NCI-H1436 (cell line): Measurements from ENCODE around the gene DCPS.
A peak's percentile ranks its signal among the peaks of the same experiment; 100 is the strongest.
"Not testable (repeated sequence)": the region's sequence is repeated elsewhere in the genome, so short reads cannot be mapped to it uniquely, and the experiment has no call there.

ENCODE experiments used
- DNase-seq: peaks from one replicate; lab custom pipeline; 2025; lab: John Stamatoyannopoulos, UW

DCPS gene

DNA sequence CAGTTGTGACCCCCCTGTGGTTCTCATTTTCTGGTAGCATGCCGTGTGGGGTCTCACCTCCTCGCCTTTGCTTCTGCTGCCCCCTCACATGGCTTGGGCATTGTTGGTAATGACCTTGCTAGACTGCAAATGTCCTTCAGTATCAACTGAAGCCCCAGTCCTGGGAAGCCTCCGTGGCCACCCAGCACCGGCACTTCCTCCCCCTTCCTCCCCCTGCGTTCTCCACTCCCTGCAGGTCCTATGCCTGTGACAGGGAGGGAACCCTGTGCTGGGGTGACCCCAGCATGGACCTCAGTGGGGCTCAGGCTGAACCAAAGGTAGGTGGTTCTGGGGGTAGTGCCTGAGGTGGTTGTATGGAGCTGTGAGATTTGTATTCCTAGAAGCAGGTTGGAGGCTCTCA, 57.5 kb downstream of the DCPS start:
- no peak for DNase-seq

DNA sequence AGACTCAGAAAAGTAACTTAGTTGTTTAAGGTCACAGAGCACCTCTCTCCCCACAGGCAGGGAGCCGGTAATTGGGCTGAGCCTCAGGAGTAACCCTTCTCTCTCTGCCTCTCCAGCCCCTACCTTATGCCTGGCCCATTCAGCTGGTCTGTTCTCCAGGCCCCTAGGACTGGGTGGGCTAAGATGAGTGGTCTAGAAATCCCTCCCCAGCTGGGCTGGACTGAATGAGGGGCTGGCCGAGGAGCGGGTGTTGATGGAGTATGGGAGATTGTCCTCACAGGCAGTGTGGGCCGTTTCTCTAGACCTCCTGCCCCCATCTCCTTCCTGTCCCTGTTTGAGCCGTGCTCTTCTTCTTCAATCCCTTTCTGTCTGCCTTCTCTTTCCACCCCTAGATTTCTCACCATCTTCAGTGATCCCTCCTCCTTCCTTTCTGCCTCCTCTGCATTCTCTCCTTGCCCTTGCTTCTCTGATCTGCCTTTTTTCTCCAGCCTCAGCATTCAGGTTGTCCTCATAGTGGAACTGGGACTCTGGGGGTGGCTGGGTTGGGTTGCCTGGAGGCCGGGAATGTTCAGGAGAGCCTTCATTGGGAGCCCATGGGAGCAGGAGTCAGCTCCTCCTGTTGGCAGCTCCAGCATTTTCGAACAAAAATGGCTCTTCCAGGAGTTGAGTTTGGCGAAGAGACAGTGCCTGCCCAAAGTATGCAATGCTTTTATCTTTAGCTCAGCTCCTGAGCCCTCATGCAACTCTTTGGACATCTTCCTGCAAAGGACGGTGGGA, 59.2 kb downstream of the DCPS start:
- no peak for DNase-seq

DNA sequence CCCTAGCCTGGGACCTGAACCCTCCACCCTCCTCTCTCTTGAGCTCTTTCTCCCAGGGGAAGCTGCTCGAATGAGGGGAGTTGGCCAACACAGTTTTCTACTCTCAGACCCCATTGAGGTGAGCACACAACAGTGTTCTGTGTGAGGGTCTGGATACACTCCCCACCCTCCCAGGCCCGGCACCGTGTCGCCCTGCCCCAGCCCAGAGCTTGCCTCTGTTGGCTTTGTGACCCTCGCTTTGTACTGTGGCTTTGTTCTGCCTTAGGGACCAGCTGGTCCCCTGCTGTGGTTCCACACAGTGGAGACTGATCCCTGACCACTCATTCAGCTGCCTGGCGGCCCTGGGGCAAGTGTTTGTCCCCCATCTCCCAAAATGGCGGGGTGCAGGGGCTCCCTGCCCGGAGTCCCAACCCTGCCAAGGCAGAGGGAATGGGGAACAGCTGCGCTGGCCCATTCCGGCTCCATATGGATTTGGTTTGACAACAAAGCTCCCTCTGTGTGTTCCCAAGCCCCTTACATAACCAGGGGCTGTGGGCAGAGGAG, 59.9 kb downstream of the DCPS start:
- no peak for DNase-seq

DNA sequence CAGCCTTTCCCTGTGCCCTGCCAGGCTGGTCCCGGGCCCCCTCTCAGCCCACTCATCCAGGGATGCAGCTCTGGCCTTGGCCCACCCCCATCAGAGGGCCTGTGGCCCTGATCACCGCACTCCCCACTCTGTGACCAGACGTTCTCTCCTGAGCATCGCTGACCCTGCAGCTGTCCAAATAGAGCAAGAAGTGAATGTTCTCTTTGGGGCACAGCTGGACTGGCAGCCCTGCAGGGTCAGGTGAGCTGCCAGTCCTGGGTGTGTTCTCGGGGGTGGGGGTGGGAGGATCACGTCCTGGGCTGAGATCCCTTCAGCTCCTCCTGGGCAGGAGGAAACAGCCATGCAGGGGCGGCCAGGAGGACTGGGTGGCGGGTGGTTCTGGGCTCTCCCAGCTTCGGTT, 60.9 kb downstream of the DCPS start:
- not testable (repeated sequence) for DNase-seq

DNA sequence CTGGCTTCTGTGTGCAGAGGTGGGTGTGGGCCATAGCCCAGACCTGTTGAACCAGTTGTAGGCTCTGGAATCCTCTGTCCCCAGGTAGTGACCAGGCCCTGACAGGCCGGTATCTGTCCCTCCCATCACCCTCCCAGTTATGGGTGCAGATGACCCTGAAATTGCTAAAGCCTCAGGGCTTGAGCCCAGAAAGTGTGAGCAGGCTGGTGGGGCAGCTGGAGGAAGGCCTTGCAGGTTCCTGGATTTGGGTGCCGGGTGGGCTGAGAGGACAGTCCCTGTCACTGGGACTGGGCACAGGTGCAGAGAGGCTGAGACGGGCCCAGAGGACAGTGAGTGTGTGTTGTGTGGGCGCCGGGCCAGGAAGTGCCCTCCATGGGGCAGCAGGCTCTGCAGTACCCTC, 61.6 kb downstream of the DCPS start:
- DNase-seq = not testable (repeated sequence)

DNA sequence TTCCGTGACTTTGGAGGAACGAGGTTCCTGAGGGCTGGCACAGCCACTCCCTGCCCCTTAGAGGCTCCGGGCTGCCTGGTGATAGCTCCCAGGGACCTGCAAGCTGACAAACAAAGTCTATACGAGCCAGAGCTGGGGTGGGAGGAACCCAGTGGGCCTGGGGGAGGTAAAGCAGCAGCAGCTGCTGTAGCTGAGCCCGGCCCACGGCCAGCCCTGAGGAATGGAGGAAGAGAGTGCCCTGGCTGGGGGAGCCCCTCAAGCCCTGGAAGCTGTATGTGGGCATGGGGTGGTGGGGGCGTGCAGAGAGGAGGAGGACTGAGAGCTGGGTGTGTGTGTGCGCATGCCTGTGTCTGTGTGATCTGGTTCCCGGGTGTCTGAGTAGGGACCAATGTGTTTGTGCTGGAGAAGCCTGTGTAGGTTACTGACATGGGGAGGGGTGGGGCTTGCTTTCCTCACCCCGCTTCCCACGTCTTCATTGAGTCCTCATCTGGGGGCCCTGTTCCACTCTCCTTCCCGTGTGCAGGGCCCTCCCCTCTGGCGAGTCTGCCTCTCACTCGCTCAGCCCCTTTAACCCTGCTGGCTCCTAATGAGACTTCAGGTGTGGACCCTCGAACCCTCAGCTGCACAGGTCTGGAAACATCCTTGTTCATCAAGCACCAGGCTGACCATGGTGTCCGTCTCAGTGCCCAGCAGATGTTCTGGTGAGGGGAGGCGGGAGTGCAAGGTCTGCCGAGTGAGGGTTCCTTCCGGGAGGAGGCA, 62.4 kb downstream of the DCPS start:
- DNase-seq = no peak

DNA sequence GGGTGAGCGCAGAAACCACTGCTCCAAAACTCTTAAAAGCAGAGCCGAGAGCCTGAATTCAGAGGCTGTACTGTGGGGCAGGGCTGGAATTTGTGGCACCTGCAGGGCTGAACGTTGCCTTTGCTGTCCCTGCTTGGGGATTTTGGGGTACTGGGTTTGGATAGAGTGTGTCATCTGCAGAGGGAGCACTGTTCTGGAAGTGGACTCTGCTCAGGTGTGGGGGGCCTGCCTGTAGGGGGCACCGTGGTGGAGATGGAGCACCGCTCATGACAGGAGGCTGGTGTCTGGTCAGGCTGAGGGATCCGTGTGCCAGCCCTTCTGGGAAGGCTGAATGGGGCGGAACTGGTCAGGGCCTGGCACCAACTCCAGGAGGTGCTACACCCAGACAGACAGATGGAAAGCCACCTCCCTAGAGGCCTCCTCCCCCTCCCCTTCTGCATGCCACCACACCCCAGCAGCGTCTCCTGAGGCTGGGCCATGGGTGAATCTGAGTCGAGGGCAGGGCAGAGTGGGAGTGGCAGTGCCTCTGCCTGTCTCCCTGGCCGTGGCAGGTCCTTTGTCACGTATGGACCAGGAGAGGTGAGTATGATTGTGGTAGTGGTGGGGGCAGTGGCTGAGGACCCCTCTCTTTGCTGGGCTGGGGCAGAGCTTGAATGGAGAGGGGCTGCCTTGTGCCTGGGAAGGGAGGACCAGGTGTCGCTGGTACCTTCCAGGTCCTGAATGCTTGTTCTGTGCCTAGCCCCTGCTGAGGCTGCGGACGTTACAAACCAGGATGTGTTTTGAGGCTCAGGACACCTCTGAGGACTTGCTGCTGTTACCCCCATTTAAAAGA, 63.2 kb downstream of the DCPS start:
- DNase-seq = not testable (repeated sequence)

DNA sequence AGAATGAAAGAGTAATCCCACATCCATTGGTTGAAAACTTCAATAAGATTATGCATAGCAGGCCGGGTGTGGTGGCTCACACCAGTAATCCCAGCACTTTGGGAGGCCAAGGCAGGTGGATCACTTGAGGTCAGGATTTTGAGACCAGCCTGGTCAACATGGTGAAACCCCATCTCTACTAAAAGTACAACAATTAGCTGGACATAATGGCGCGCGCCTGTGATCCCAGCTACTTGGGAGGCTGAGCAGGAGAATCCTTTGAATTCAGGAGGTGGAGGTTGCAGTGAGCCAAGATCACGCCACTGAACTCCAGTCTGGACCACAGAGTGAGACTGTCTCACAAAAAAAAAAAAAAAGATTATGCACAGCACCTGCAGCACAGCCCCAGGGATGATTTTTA, 63.9 kb downstream of the DCPS start:
- DNase-seq = not testable (repeated sequence)

DNA sequence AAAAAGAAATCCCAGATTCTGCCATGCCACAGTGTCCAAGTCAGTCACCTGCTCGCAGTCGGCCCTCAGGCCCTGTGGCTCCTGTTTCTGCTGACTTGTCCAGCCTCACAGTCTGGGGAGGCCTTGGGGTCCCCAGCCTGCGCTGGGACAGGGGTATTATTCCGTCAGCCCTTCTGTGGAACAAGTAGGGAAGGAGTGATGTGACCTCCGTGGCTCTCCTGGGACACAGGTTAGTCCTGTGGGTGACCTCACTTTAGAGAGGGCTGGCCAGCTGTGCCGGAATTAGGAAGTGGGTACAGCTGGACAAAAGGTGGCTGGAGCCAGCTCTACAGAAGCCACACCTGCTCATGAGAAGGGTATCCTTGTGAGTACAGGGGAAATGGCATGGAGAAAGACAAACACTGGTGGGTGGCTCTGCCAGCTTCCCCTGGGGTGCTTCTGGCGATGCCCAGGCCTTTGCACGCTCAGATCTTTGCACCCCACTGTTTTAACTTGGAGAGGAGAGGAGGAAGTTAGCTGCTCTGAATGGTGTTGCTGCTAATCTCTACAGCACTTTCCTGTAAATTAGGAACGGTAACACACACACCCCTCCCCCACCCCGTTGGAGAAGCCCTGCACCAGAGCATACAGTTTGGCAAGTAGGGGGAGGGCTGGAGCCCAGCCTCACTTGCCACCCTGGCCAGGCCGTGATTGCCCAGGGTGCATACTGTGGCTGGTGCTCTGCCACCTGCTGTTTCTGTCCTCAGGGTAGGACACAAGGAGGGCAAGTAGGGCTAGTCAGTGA, 64.7 kb downstream of the DCPS start:
- DNase-seq = peak; percentile 40

DNA sequence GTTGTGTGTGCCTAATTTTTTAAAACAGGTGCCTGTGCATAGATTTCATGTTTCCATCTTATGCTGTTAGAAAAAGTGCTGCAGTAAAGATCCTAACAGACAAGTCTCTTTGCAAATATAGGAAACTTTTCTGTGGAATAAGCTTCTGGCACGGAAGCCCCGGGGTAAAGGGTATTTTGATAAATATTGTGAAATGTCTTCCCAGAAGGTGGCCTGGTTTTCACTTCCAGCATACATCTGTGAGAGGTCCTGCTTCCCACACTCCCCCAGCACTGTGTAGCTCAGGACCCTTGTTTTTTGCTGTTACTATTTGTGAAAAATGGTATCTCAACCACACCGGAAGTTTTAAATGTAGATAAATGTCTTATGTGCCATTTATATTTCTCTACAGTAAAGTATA, 66.2 kb downstream of the DCPS start:
- DNase-seq = no peak

DNA sequence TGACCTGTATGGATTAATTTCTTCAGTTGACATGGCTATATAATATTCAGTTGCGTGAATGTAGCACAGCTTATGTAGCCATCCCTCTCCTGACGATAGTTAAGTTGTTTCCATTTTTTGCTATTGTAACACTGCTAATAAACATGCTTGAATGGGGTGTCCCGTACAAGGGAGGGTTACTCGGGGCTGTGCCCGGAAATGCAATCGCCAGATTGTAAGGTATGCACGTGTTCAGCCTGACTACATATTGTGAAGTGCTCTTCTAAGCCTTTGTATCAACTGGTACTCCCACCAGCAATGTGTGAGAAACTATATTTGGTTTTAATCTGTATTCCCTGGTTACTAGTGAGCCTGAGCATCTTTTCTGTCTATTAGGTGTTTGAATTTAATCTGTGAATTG, 67.7 kb downstream of the DCPS start:
- no peak for DNase-seq

DNA sequence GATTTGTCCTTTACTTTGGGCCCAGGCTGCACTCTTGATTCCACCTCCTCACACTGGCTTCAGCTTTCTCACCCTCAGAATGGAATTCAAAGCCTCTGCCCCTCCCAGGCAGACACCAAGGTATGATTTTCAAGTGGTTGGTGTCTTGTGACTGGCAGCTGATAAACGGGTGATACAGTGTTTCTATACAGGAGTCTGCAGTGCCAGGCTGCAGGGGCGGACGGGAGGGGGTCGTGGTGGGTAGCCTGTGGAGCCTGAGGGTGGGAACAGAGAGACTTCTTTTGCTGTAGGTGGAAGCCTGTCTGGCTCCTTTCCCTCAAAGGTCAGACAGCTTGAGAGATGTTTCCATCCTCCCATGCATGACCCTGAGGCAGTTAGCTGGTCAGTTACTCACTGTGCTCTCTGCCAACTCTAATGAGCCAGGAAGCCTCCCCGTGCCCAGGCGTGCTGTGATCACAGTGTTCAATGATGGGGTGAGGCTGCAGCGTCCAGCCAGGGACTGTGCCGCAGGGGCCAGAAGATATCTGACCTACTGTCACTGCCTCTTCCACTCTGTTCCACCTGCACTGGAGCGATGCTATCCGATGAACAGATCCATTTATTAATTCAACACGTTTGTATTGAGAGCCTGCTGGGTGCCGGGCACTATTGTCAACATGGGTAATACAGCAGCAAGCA, 69.7 kb downstream of the DCPS start:
- DNase-seq = not testable (repeated sequence)

DNA sequence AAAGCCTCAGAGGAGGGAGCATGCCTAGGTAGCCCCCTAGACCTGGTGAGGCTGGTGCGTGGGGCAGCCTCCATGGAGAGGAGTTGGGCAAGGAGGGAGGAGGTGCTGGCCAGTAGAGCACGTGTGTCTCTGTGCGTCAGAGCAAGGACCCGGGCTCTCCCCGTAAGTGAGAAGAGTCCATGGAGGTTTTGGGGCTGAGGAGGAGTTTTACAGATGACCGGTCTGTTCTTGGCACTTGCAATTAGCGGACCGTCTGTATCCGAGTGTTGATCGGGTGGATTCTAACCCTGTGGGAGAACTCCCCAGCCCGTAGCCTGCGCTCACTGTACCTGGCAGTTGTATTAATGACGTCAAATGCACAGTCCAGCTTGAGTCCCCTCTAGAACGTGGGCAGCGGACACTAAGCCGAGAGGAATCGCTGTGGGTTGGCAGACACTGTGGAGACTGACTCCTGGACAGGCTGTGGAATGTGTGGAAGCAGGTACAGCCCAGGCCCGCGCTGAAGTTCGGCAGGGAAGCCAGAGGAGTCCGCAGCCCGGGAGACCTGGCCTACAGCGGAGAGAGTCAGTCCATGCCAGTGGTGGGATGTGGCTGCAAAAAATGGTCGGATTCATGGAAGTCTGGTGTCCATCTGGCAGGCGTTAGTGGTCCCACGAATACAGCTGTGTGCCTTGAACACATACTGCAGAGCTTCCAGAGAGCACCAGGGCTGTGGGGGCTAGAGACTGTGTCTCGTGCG, 70.9 kb downstream of the DCPS start:
- not testable (repeated sequence) for DNase-seq

DNA sequence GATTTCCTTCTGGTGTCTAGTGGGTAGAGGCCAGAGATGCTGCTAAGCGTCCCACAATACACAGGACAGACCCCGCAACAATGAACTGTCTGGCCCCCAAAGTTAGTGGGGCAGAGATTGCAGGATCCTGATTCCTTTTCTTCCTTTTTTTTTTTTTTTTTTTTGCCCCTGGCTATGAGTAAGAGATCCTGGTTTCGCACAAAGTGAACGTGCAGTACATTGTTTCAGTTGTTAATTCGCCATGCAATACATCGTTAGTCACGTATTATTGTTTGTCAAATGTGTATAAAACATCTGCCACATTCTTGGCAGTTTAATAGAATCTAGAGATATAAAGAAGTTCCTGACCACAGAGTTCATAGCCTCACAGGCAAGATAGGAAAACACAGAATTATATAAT, 71.9 kb downstream of the DCPS start:
- DNase-seq = no peak

DNA sequence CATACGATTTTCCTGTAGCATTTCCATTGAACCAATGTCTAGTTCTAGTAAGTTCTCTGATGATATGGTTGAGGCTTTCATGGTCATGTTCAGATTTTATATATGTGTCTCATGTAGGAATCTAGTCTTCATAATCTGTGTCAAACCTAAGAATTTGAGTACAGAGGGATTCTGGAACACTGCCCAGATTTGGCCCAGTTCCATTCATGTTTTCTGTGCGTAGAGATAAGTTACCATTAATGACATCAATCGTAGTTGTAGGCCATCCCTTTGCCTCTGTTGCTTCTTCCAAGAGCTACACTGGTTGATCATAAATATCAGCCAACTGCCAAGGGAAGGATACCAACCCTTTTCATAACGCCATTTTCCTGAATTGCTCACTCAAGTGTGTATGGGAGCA, 74.9 kb downstream of the DCPS start:
- DNase-seq = no peak

DNA sequence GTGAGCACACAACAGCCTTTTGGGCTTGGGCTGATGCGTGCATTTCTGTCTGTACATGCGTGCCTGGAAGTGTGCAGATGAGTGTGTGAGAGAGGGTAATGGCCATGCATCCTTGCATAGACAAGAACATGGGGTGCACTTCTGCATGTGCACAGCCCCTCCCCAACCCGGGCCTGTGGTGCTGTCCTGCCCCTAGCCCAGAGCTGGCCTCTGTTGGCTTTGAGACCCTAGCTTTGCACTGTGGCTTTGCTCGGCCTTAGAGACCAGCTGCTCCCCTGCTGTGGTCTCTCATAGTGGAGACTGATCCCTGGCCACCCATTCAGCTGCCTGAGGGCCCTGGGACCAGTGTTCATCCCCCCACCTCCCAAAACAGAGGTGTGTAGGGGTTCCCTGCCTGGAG, 77.0 kb downstream of the DCPS start:
- no peak for DNase-seq

DNA sequence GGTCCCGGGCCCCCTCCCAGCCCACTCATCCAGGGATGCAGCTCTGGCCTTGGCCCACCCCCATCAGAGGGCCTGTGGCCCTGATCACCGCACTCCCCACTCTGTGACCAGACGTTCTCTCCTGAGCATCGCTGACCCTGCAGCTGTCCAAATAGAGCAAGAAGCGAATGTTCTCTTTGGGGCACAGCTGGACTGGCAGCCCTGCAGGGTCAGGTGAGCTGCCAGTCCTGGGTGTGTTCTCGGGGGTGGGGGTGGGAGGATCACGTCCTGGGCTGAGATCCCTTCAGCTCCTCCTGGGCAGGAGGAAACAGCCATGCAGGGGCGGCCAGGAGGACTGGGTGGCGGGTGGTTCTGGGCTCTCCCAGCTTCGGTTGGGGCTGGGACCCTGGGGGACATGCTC, 78.1 kb downstream of the DCPS start:
- not testable (repeated sequence) for DNase-seq

DNA sequence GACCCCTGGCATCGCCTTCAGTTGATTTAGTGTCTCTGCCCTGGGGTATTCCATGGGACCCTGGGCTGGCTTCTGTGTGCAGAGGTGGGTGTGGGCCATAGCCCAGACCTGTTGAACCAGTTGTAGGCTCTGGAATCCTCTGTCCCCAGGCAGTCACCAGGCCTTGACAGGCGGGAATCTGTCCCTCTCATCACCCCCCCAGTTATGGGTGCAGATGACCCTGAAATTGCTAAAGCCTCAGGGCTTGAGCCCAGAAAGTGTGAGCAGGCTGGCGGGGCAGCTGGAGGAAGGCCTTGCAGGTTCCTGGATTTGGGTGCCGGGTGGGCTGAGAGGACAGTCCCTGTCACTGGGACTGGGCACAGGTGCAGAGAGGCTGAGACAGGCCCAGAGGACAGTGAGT, 78.8 kb downstream of the DCPS start:
- DNase-seq = not testable (repeated sequence)

DNA sequence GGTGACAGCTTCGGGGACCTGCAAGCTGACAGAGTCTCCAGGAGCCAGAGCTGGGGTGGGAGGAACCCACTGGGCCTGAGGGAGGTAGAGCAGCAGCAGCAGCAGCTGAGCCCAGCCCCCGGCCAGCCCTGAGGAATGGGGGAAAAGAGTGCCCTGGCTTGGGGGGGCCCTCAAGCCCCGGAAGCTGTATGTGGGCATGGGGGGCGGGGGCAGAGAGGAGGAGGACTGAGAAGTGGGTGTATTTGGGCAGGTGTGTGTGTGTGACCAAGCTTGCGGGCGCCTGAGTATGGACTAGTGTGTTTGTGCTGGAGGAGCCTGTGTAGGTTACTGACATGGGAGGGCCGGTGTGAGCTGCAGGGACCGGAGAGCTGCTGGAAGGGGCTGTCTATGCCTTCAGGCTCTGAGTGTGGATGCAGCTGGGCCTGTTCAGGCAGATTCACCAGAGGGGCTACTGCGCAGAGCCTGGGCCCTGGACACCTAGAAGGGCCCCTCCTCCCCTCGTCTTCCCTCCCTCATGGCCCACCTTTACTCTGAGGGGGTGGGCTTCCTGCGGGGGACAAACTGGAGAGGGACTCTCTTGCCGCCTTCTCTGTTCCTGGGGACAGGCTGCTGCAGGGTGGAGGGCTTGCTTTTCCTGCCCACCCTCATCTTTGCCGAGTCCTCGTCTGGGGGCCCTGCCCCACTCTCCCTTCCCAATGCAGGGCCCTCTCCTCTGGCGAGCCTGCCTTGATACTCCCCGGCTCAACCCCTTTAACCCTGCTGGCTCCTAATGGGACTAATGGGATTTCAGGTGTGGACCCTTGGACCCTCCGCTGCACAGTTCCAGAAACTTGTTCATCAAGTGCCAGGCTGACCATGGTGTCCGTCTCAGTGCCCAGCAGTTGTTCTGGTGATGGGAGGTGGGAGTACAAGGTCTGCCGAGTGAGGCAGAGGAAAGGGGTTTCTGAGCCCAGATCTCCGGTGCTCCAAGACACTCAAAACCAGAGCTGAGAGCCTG, 79.8 kb downstream of the DCPS start:
- DNase-seq = no peak
